Aorta (tissue), 5 donors: Measurements from ENCODE around the gene HSPA12A. TPM values are rescaled to one million over a fixed set of nuclear protein-coding genes. Genes with fewer than 3 reads are reported as not detected.

Source experiments
- ATAC-seq: fragments of 200-7000 bp; cut with Tn5 transposase; one replicate; pipeline ENCODE4 v1.9.1; 2022; ENCODE audit warnings: moderate library complexity; ENCODE audit not compliant: low FRiP score
- DNase-seq, 2 donors: peaks; one replicate each; pipeline ENCODE4 v3.0.0-alpha.2; 2020
- H3K27ac ChIP-seq, 2 donors: one replicate each; pipeline ENCODE4 v1.5.1; 2013; ENCODE audit warnings: low read length in 2 of 2, mild to moderate bottlenecking in 2 of 2, moderate library complexity in 2 of 2, control low read depth in 1 of 2, inconsistent platforms in 1 of 2, low read depth in 1 of 2
- H3K27me3 ChIP-seq, 2 donors: one replicate each; pipeline ENCODE4 v1.6.1; 2013; ENCODE audit warnings: control low read depth in 1 of 2, low read length in 1 of 2, mild to moderate bottlenecking in 1 of 2, moderate library complexity in 1 of 2; ENCODE audit not compliant: insufficient read depth in 2 of 2, control insufficient read depth in 1 of 2
- H3K36me3 ChIP-seq, 2 donors: one replicate each; pipeline ENCODE4 v1.6.1; 2013; ENCODE audit warnings: control low read depth in 1 of 2, low read length in 1 of 2, mild to moderate bottlenecking in 1 of 2; ENCODE audit not compliant: insufficient read depth in 2 of 2, control insufficient read depth in 1 of 2
- H3K4me1 ChIP-seq, 2 donors: one replicate each; pipeline ENCODE4 v1.6.1; 2013; ENCODE audit warnings: low read length in 2 of 2, control low read depth in 1 of 2, mild to moderate bottlenecking in 1 of 2, moderate library complexity in 1 of 2; ENCODE audit not compliant: insufficient read depth in 2 of 2, control insufficient read depth in 1 of 2
- H3K4me3 ChIP-seq, 2 donors: one replicate each; pipeline ENCODE4 v1.5.1; 2013; ENCODE audit warnings: low read length in 2 of 2, control low read depth in 1 of 2, mild to moderate bottlenecking in 1 of 2
- H3K9me3 ChIP-seq: one replicate; pipeline ENCODE4 v1.6.1; 2013; ENCODE audit warnings: mild to moderate bottlenecking, low read length; ENCODE audit not compliant: control insufficient read depth
- WGBS, 2 donors: extraction: QIAGEN DNeasy Blood & Tissue Kit; methylation state at CpG; one replicate each; pipeline ENCODE4 v1.1.7; 2013; 5-methylcytosine and 5-hydroxymethylcytosine counted together
- intact Hi-C, 2 donors: fragments of 100-400 bp; cut with DNase I; formaldehyde crosslinking; loops; one replicate each; pipeline versions ENCODE4 v1.14.2 to v1.15.0; 2022
- polyA plus RNA-seq, 2 donors: library from polyadenylated mRNA; stranded (reverse); fragments of 200-250 nt; gene quantifications; one replicate each; pipeline ENCODE4 v1.2.3, GENCODE V29; 2013
- total RNA-seq, 2 donors: library from RNA; stranded (reverse); fragmentation: NEBNext Ultra II Directional; extraction: Animal tissue kit (Norgen Biotek cat#: 25700); gene quantifications; one replicate each; pipeline ENCODE4 v1.2.1, GENCODE V29; 2021
- donor health status: healthy with polysubstance abuse.
- donor health status: Bipolar disorder and iron deficiency.
- donor health status: DM: no; HTN: no; CAD: no.
- donor health status: DM: no; HTN: no; CAD: no.
- donor health status: DM: yes; HTN: yes; CAD: no.

HSPA12A gene
- total and polyA plus RNA-seq, 4 donors = 2.3 to 25.7 (median 10.2) TPM

DNA sequence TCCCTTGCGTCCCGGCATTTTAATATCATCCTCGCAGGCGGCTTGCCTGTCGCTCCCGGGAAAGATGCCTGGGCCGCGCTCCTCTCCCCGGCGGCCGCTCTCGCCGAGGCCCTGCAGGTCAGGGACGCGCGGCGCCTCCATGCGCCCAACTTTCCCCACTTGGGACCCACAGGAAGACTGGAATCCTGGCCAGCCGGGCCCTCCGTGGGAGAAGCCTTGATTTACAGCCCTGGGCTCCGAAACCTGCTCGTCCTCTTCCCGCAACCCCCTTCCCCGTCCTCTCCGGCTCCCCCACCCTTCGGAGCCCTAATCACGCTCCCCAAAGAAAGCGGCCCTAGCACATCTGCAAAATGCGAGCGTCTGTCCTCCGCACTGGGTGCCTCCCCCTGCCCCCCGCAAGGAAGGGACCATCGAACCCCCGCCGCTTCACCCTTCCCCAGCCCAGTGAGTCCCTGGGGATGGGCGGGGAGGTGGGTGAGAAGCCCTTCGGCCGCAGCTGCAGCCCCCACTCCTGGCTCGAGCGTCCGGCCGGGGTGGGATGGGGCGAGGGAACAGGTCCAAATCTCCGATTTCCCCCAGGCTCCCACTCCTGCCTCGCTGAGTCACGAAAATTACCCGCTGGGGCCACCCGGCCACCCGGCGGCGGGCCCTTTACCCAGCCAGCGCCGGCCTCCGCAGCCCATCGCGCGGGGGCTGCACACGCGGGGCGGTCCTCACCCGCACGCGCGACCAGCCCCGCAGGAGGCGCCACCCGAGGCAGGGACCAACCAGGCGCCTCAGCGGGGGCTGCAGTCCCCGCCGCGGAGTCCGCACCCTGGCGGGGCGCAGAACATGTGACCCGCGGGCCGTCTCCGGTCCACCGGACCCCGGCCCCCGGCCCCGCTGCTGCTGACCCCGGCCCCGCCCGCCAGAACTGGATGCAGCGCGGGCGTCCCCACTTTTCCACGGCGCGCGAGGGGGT is 695 bp downstream of the HSPA12A start:
- intact Hi-C loops = loop anchor here in 1 of 2 donors (5.0 kb wide), 1 partner anchor 46 kb away; no protein-coding TSS in a partner anchor
- Histone ChIP-seq H3K9me3 (no peaks in the 10 kb centered on the region), H3K27ac (peak overlapping the region; percentile 8 to 81), H3K36me3 (no peaks in the 10 kb centered on the region), H3K4me3 (peak overlapping the region; percentile 77 to 90), H3K4me1 (no peaks in the 10 kb centered on the region), H3K27me3 (no peaks in the 10 kb centered on the region)
- 1% methylated on average over 82 to 93 of the region's 93 CpGs for WGBS, 2 donors
- ATAC-seq = peak; percentile 16
- DNase-seq = peak in 1 of 2 donors; percentile 59

DNA sequence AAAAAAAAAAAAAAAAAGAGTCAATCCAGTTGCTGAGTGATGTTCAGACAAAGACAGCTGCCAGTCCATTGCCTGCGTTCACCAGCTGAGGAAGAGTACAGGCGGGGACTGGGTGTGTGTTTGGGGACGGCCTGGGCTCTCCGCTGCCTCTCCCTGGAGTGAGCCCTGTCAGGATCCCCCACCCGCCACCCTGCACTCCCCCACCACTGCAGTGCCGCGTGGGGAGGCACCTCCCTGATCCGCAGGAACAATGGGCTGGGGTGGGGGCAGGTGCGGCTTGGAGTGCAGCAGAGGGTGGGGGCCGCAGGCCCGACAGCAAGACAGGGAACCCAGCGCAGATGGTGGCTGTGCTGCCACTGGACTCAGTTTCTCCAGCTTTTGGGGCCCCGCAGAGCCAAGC is 1.4 kb downstream of the HSPA12A start:
- intact Hi-C loops = loop anchor here in 1 of 2 donors (5.0 kb wide), 1 partner anchor 46 kb away; no protein-coding TSS in a partner anchor
- peak overlapping the region in 1 of 2 donors; percentile 77 for H3K4me3 ChIP-seq
- H3K27me3 ChIP-seq = no peaks in the 10 kb centered on the region
- no peaks in the 10 kb centered on the region for H3K9me3 ChIP-seq
- H3K27ac ChIP-seq = no peak overlapping the region
- DNase-seq (no peak), ATAC-seq (no peak)
- no peaks in the 10 kb centered on the region for H3K36me3 ChIP-seq
- WGBS, 2 donors = 15 to 21% methylated on average over 13 of the region's 13 CpGs
- no peaks in the 10 kb centered on the region for H3K4me1 ChIP-seq

GRCh38 chr10:116738339-116738738 is 4.0 kb downstream of the HSPA12A start:
- 92 to 97% methylated on average over 5 of the region's 5 CpGs for WGBS, 2 donors
- H3K4me3 ChIP-seq = no peak overlapping the region
- no peaks in the 10 kb centered on the region for H3K4me1 ChIP-seq
- H3K36me3 ChIP-seq = no peaks in the 10 kb centered on the region
- no peak overlapping the region for H3K27ac ChIP-seq
- no peaks in the 10 kb centered on the region for H3K27me3 ChIP-seq
- ATAC-seq = no peak
- no peak for DNase-seq
- intact Hi-C loops = loop anchor here in 1 of 2 donors (5.0 kb wide), 1 partner anchor 46 kb away; no protein-coding TSS in a partner anchor
- H3K9me3 ChIP-seq = no peaks in the 10 kb centered on the region

GRCh38 chr10:116737627-116738327 is 4.6 kb downstream of the HSPA12A start:
- Histone ChIP-seq H3K27me3 (no peaks in the 10 kb centered on the region), H3K27ac (no peak overlapping the region), H3K4me1 (peaks cover 0 to 2% of the 10 kb centered on the region in 2 donors), H3K36me3 (no peaks in the 10 kb centered on the region), H3K9me3 (no peaks in the 10 kb centered on the region), H3K4me3 (no peak overlapping the region)
- DNase-seq (no peak), ATAC-seq (no peak)
- intact Hi-C loops = loop anchor here in 1 of 2 donors (5.0 kb wide), 1 partner anchor 45 kb away; no protein-coding TSS in a partner anchor
- WGBS, 2 donors = 76 to 78% methylated on average over 16 of the region's 16 CpGs

DNA sequence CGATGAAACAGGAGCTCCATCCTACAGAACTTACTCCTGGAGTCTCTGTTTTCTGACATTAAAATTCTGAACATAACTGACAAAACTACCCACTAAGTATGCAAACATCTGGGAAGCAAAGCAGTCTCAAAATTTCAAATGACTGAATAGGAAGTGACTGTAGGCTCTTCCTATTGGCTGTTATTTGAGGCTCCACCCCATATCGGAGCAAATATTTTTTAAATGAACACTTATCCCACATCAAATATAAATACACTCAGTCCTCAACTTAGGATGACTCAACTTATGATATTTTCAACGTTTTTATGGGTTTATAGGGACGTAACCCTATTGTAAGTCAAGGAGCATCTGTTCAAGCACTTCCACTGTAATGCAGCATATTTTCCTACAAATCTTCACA is 8.8 kb downstream of the HSPA12A start:
- Histone ChIP-seq H3K27ac (no peak overlapping the region), H3K27me3 (no peaks in the 10 kb centered on the region), H3K36me3 (no peaks in the 10 kb centered on the region), H3K4me3 (no peak overlapping the region), H3K9me3 (no peaks in the 10 kb centered on the region), H3K4me1 (peaks cover 0 to 2% of the 10 kb centered on the region in 2 donors)
- intact Hi-C loops = loop anchor here in 1 of 2 donors (2.0 kb wide), 1 partner anchor 45 kb away; no protein-coding TSS in a partner anchor
- WGBS, 2 donors = 57 to 64% methylated on average over 4 of the region's 4 CpGs
- ATAC-seq (no peak), DNase-seq (no peak)

- Histone ChIP-seq H3K4me1 (peaks cover 0 to 2% of the 10 kb centered on the region in 2 donors), H3K36me3 (no peaks in the 10 kb centered on the region), H3K4me3 (no peak overlapping the region), H3K9me3 (no peaks in the 10 kb centered on the region), H3K27me3 (no peaks in the 10 kb centered on the region), H3K27ac (peak overlapping the region; percentile 62 to 76)
- DNase-seq (no peak), ATAC-seq (no peak)
- WGBS, 2 donors = 8 to 14% methylated on average over 8 of the region's 8 CpGs
- intact Hi-C loops = loop anchor here in 1 of 2 donors (2.0 kb wide), 1 partner anchor 44 kb away; no protein-coding TSS in a partner anchor
Observed at GRCh38 chr10:116732573-116732972, 9.8 kb downstream of the HSPA12A start.

- no peak for ATAC-seq
Observed at GRCh38 chr10:116730464-116731260, 11.7 kb downstream of the HSPA12A start.

DNA sequence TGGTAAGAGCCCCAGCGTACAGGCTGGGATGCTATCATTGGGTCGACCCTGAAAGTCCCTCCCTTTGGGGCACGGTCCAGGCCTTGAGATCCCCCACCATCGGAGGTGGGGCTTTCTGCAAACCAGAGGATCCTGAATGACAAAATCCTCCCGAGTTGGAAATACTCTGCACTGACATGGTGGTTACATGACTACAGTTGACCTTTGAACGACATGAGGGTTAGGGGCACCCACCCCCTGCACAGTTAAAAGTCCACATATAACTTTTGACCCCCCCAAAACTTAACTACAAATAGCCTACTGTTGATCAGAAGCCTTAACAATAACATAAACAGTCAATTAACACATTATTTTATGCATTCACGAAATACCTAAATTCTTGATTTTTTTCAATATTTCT is 13.1 kb downstream of the HSPA12A start:
- H3K27ac ChIP-seq = no peak overlapping the region
- DNase-seq (no peak), ATAC-seq (no peak)
- H3K9me3 ChIP-seq = no peaks in the 10 kb centered on the region
- peaks cover 0 to 2% of the 10 kb centered on the region in 2 donors for H3K4me1 ChIP-seq
- WGBS, 2 donors = 93 to 94% methylated on average over 7 of the region's 7 CpGs
- H3K27me3 ChIP-seq = no peaks in the 10 kb centered on the region
- H3K36me3 ChIP-seq = no peaks in the 10 kb centered on the region
- H3K4me3 ChIP-seq = no peak overlapping the region
- intact Hi-C loops = no loop called here

More at GRCh38 chr10:116730464-116731260, 11.7 kb downstream of the HSPA12A start:
- WGBS, 2 donors = 84 to 86% methylated on average over 14 of the region's 14 CpGs
- Histone ChIP-seq H3K9me3 (no peaks in the 10 kb centered on the region), H3K36me3 (no peaks in the 10 kb centered on the region), H3K27me3 (no peaks in the 10 kb centered on the region), H3K27ac (no peak overlapping the region), H3K4me1 (peaks cover 0 to 2% of the 10 kb centered on the region in 2 donors), H3K4me3 (no peak overlapping the region)
- no peak for DNase-seq
- intact Hi-C loops = no loop called here
